ENCODE measurements around the gene EBLN2. TPM values are rescaled to one million over a fixed set of nuclear protein-coding genes. Genes with fewer than 3 reads are reported as not detected.
A peak's percentile ranks its signal among the peaks of the same experiment; 100 is the strongest.

The EBLN2 gene
- total RNA-seq = 2.1 TPM

DNA sequence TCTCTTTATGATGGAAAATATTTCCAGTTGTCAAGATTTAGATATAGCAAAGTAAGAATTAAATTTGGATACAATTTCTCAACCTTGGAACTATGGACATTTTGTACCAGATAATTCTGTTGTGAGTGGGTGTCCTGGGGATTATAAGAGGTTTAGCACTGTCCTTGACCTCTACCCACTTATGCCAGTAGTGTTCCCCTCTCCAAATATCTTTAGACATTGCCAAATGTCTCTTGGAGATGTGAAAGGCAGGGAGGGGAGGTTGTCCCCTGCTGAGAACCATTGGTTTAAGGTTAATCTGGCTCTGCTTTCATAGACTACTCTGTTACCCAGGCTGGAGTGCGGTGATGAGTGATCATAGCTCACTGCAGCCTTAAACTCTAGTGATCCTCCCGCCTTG, at the start of gene EBLN2:
EBLN2 (plus strand) TSS at position 244 of the 400 bp plus-strand sequence. CDS start 423 bp downstream, outside the sequence.
- no peak for ATAC-seq

DNA sequence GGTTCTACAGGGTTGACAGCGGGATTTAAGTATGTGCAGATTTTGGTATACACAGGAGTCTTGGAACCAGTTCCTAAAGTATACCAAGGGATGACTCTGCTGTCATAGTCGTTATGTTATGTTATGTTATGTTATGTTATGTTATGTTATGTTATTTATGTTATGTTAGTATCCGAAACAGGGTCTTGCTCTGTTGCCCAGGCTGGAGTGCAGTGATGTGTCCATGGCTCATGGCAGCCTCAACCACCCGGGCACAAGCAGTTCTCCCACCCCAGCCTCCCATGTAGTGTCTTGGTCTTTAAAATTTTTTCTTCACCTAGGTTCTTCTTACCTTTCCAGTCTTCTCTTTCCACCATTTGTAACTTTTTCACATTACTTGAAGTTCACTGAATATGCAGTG, 43.2 kb upstream of the EBLN2 start:
- no peak for ATAC-seq

DNA sequence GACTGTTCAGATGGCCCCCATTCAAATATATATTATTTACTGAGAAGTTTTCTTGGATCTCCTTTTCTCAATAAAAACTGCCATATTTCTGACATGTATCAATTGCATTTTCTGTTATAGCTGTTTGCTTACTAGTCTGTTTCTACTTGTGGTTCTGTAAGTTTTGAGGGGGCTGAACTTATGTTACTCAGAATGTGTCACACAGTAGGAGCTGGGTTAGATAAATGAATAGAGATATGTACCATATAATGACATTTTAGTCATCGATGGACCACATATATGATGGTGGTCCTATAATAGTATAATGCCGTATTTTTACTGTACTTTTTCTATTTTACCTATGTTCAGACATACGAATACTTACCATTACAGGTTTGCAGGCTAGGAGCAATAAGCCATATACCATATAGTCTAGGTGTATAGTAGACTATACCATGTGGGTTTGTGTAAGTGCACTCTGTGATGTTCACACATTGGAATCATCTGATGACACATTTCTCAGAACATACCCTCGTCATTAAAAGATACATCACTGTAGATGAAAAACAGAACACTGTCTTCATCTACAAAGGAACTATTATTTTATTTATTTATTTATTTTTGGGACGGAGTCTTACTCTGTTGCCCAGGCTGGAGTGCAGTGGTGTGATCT, 42.5 kb upstream of the EBLN2 start:
- no peak for ATAC-seq

DNA sequence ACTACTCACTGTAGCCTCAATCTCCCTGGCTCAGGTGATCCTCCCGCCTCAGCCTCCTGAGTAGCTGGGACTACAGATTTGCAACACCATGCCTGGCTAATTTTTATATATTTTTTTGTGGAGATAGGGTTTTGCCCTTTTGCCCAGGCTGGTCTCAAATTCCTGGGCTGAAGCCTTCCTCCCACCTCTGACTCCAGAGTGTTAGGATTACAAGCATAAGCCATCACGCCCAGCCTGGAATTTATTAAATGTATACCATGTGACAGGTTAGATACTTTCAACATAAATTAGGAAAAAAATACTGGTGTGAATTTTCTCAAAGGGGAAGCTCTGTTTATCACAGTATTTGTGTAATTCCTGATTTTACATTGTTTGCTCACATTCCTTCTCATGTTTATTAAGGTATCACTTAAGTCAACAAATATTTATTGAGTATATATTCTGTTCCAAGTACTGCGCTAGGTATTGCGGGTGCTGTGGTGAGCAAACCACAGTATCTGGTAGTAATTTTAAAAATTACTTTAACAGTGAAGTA, 40.1 kb upstream of the EBLN2 start:
- no peak for ATAC-seq

DNA sequence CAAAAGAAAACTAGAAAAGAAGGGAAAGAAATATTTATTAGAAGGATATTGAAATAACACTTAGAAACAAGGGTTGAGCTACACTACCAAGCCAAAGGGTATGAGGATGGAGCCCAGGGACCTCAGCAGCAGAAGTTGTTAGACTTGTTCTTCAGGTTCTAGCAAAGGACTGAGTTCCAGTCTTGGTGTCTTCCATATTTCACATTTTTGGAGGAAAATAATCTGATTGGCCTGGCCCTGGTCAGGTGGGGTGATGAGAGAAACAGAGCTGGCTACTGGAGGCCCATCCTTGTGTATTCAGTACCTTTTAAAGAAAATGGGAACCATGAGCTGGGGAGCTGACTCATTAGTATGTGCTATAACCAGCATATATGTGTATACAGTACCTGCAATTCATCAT, 36.6 kb upstream of the EBLN2 start:
- ATAC-seq = peak; percentile 52

DNA sequence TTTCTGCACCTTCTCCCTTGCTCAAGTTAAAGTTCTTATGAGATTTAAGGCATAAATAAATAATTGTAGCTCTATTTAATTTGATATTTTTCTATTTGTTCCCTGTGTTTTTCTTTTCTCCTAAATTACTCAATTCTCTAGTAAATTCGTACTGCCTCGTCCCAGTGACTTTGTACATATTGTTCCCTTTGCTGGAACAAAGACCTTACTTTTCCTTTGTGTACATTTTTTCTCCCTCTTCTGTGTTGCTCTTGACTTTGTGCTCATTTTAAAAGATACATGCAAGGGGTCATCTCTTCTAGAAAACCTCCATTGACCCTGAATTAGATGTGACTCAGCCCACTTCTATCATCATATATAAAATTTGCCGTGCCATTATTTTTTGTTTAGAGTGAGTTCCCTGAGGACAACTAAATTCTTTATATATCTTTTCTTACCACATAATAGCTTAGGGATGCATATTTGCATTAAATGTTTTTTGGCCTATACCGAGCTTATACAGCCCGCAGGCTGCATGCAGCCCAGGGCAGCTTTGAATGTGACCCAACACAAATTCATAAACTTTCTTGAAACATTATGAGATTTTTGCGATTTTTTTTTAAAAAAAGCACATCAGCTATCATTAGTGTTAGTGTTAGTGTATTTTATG, 35.2 kb upstream of the EBLN2 start:
- ATAC-seq = no peak

DNA sequence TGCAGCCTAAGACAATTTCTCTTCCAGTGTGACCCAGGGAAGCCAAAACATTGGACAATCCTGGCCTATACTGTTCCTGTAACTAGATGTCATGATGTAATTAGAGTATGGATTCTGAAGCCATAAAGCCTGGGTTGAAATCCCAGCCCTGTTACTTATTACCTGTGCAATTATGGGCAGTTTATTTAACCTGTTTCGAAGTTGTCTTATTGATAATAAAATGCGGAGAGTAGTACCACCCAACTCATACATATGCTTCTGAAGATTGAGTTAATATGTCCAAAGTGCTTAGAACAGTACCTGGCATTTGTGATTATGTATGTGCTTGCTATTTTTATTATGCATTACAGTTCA, 34.7 kb upstream of the EBLN2 start:
- no peak for ATAC-seq

DNA sequence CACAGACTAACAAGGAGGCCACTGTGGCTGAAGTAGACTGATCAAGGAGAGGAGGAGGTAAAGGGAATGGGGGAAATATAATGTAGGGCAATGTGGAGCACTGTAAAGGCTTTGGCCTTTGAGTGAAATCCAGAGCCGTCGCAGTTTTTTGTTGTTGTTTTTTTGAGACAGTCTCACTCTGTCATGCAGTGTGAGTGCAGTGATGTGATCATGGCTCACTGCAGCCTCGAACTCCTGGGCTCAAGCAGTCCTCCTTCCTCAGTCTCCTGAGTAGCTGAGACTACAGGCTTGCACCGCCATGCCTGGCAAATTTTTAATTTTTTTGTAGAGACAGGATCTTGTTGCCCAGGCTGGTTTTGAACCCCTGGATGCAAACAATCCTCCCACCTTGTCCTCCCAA, 32.7 kb upstream of the EBLN2 start:
- ATAC-seq = no peak

DNA sequence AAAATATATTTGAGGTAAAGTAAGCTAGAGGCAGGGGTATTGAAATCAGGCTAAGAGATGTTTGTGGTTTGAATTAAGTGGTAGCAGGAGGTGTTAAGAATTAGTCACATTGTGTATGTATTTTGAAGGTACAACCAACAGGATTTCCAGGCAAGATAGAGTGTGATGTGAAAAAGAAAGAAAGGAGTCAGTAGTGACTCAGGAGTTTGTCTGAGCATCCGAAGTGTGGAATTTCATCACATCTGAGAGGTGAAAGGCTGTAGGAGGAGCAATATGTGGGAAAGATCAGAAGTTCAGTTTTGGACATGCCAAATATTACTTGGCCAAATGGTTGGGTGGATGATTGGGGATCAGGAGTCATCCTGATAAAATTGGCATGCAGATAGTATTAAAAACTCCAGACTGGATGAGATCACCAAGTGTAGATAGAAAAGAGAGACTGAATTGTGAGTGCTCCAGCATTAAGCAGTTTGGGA, 32.1 kb upstream of the EBLN2 start:
- ATAC-seq = peak; percentile 85

DNA sequence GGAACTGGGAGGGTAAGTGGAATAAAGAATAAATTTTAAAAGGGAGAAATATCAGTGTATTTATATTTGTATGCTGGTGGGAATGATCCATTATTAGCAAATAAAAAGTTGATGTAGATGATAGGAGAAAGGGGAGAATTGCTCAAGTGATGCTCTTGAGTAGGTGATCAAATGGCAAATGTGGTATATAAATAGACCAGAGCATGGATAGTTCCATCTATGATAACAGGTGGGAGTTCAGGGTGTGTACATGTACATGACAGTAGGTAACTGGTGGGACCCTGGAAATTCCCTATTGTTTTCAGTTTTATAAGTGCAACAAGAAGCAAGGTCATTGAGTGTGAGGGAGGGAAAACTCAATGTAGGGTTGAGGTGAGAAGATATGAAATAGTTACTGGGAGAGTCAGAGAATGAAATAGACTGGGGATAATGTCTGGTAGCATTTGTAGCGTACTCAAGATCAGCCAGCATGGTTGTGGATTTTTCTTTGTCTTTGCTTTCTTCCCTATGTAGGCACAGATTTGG, 31.3 kb upstream of the EBLN2 start:
- ATAC-seq = no peak

DNA sequence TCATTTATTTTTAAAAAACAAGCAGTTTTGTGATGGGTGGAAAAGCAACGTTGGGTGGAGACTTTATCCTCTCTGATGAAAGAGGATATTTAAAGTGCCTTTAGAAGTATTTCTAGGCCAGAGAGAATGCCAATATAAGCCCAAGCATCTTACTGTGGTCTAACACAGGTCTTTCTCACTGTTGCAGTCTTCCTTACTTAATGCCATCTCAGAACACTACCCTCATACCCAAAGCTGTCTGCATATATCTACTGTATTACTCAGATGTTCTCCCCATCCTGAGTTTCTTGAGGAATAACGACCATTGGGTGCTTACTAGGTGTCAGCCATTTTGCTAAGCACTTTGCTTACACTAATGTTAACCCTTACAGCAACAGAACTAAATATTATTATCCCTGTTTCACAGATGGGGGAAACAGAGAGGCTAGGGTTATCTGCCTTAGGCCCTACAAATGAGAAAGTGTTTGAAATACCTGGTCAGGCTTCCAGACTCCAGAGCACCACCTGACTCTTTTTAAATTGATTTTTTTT, 29.8 kb upstream of the EBLN2 start:
- no peak for ATAC-seq

DNA sequence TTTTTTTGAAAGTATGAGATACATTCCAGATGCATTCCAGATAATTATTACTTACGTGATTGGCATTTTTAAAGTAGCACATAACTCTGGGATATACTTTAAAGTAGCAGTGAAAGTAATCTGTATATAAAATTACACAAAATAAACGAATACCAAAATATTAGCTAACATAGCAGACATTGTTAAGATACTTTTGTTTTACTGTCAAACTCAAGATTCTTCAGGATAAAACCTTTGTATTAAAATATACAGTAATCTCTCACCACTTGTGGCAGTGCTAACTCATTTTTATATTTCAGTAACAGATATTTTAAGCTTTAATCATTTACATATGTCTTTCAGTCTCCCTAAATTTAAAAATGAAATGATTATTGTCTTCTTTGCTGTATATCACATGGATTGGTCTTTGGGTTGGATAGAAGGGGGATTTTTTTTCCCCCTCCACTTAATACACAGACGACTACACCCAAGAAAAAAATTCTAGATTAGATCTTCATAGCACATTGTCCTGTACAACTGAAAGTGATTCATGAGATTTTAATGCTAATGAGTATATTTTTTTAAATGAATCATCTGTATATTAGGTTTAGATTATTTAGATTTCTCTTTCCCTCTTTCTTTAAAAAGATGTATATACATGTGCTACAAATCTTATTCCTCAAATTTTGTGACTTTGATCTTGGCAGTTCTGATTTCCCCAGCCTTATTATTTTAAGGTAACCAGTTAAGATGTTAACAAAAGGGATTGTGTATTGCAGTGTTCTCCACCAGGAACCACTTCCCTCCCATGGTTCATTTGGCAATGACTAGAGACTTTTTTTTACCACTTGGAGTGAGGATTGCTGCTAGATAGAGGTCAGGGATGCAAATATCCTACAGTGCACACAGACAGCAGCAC, 24.5 kb upstream of the EBLN2 start:
- ATAC-seq = no peak

DNA sequence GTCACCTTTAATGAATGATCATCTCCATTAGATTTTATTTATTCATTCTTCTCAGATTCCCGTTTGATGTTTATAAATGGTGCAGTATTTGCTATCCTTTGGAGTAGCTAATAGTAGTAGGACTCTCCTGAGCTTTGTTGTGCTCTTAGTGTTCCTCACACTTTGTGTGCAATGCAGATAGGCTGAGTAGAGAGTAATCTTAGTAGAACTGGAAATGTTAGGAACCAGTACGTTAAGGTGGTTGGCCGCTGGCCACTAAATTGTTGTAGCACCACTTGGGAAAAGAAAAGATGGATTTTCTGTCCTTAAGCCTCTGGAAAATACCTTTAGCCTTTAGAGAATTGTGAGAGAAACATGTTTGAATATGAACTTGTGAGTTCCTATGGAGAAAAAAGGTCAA, 19.9 kb upstream of the EBLN2 start:
- ATAC-seq = peak; percentile 86

DNA sequence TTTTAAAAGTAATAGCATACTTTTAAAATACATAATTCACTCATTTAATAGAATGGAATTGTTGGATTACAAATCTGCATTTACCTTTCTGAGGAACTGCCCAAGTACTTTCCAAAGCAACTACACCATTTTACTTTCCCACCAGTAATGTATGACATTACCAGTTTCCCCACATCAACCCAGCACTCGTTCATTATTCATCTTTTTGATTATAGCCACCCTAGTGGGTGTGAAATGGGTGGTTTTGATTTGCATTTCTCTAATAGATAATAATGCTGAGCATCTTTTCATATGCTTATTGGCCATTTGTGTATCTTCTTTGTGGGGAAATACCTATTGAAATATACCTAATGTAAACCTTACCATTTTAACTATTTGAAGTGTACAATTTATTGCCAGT, 18.0 kb upstream of the EBLN2 start:
- ATAC-seq = no peak

DNA sequence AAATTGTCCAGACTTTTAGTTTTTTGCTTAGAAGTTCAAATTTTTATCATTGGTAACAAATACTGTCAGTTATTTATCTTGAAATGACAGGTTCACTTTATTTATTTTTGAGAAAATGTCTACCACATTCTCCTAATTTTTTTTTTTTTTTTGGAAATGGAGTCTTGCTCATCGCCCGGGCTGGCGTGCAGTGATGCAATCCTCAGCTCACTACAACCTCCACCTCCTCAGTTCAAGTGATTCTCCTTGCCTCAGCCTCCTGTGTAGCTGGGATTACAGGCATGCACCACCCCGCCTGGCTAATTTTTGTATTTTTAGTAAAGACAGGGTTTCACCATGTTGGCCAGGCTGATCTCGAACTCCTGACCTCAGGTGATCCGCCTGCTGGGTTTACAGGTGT, 16.1 kb upstream of the EBLN2 start:
- ATAC-seq = no peak

DNA sequence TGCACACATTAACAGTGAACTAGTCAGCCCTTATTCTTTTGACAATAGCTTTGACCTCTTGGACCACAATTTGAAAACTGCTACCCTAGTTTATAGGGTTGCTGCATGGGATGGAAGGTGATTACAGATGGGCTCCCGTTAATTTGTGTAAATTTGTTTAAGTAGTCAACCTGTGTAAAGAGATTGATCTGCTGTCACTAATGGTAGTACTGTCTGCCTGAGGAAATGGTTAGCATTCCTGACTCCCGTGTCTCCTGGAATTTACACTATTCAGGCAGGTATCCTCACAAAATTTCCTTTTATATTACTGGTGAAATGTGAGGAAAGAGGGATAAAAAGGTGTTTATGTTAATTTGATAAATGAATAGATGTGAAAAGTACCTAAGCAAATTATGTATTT, 15.3 kb upstream of the EBLN2 start:
- no peak for ATAC-seq

DNA sequence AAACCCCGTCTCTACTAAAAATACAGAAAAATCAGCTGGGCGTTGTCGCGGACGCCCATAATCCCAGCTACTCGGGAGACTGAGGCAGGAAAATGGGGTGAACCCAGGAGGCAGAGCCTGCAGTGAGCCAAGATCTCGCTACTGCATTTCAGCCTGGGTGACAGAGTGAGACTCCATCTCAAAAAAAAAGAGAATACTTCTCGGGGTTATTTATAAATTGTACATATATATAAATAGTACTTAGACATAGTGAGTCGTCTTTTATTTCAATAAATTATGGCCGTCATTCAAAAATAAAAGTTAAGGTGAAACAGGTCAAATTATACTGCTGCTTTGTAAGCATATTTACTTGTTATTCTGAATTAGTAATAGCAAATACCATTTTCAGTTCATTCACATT, 12.1 kb upstream of the EBLN2 start:
- ATAC-seq = no peak

DNA sequence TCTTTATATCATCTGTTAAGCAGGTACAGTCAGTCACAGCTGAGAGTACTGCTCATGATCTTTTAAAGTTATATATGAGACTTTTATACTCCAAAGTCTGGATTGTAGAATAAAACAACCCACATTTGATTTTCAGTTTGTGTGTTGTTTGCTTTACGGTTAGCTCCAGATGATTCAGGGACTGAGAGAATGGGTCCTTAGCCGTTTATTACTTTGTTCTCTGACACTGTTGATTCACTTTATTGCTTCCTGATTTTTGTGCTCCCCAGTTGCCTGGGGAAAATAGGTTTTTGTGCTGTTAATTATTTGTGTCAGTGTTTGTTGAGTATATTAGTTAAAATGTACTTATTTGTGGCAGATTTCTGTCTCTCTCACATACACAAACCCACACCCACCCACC, 8.6 kb upstream of the EBLN2 start:
- ATAC-seq = no peak

DNA sequence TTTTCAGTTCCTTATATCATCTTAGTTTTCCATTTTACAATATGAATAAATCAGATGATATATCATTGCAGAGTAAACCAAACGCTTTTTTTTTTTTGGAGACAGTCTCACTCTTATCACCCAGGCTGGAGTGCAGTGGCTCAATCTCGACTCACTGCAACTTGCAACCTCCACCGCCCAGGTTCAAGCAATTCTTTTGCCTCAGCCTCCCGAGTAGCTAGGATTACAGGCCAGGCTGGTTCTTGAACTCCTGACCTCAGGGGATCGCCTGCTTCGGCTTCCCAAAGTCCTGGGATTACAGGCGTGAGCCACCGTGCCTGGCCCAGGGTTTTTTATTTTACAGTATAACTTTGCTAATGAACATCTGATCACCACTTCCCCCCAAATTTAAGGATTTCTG, 5.9 kb upstream of the EBLN2 start:
- no peak for ATAC-seq

DNA sequence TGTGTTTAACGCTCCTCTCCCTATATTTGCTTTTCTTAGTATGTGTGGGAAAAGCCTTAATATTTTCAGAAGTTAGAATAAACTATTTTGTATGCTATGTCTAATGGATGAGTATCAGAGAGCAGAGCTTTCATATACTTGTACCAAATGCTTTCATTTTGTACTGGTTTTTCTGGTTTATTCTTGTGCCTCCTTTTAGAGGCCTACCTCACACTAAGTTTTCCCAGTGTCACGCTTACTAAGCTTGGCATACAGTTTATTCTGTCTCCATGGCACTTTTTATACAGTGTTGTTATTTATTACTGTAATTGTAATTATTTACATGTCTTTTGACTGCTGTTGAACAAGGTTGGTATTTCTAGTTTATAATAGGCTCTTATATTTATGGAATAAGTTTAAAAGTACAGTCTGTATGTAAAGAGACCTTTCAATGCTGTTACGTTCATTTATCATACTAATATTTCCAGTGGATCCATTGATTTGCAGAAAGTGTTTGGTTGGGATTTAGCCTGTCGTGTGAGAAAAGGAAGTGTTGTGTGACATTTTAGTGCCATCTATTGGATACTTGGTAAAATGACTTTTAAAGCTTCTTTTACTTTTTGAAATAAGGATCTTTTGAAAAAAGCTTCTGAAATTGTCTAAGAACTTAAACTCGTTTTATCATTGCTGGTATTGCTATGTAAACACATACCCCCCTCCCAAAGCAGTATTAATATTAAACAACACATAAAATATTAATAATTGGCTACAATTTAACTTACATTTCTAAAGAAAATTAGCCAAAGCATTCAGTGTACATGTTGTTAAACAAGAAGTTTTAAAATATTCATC, 5.2 kb upstream of the EBLN2 start:
- ATAC-seq = peak; percentile 48

DNA sequence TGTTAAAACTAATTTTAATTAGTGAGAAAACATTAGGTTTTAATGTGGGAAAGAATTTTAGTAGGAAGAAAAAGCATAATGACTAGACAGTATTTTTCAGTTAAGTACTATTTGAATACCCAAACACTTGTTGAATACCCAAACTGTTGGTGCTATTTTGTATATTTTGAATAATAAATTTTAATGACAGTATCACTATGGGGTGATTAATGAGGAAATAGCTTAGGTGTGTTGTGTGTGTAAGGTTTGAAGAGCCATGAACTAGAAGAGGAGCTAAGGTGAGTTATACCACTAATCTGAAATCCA, 4.7 kb upstream of the EBLN2 start:
- no peak for ATAC-seq

DNA sequence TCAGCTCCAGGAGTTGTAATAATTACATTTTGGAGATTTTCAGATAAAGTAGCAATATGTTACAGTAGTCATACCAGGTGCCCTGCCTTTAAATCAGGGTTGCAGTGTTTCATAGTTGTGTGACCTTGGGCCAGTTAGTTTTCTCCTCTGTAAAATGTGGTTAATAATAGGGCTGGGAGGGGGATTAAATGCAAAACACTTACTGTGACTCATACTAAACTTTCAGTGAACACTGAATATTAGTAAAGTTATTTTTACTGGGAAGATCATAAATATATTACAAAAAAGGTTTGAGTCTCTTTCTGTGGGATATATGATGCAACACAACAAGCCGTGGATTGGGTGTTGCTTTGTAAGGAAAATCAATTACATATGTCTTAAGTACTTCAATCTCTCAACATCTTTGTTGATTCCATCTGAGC, 1.1 kb upstream of the EBLN2 start:
- no peak for ATAC-seq

All from esophagus mucosa (tissue), 1 donor.